DOHH2 (cell line): ENCODE data around the gene SNIP1.
"Not testable (repeated sequence)": the region's sequence is repeated elsewhere in the genome, so short reads cannot be mapped to it uniquely, and the experiment has no call there.

Experiments
- H3F3A ChIP-seq: fragments of 200-600 bp; sonication (generic), shearing (Covaris generic); 2 replicates; pipeline ENCODE4 v1.6.0; 2016; ENCODE audit warnings: antibody characterized with exemption, mild to moderate bottlenecking; ENCODE audit not compliant: control insufficient read depth, insufficient read depth
- H3K27ac ChIP-seq: fragments of 200-600 bp; sonication (generic); 2 replicates; pipeline ENCODE4 v1.5.1; 2014; ENCODE audit warnings: low read depth, mild to moderate bottlenecking, low read length, moderate library complexity
- H3K27me3 ChIP-seq: fragments of 200-600 bp; sonication (generic); 2 replicates; pipeline ENCODE4 v1.6.1; 2014; ENCODE audit warnings: mild to moderate bottlenecking, low read length, mixed read lengths; ENCODE audit not compliant: control insufficient read depth
- H3K36me3 ChIP-seq: fragments of 200-600 bp; sonication (generic); 2 replicates; pipeline ENCODE4 v1.6.1; 2014; ENCODE audit warnings: mild to moderate bottlenecking, low read length, moderate library complexity, mixed read lengths; ENCODE audit not compliant: control insufficient read depth
- H3K4me1 ChIP-seq: fragments of 200-600 bp; sonication (generic); 2 replicates; pipeline ENCODE4 v1.6.1; 2014; ENCODE audit warnings: mild to moderate bottlenecking, low read length, mixed read lengths; ENCODE audit not compliant: control insufficient read depth
- H3K4me2 ChIP-seq: fragments of 200-600 bp; sonication (generic); 2 replicates; pipeline ENCODE4 v1.6.0; 2014; ENCODE audit warnings: mild to moderate bottlenecking, low read length, moderate library complexity
- H3K4me3 ChIP-seq: fragments of 200-600 bp; sonication (generic); 2 replicates; pipeline ENCODE4 v1.5.1; 2014; ENCODE audit warnings: mild to moderate bottlenecking, low read length, mixed read lengths
- H3K79me2 ChIP-seq: fragments of 200-600 bp; sonication (generic); 2 replicates; pipeline ENCODE4 v1.6.1; 2014; ENCODE audit warnings: mild to moderate bottlenecking, low read length, mixed read lengths; ENCODE audit not compliant: control insufficient read depth
- H3K9me2 ChIP-seq: fragments of 200-600 bp; sonication (generic); replicated peaks from 2 replicates; pipeline ENCODE4 v1.6.1; 2014; ENCODE audit warnings: mild to moderate bottlenecking, low read length, mixed read lengths; ENCODE audit not compliant: control insufficient read depth
- H3K9me3 ChIP-seq: fragments of 200-600 bp; sonication (generic); 2 replicates; pipeline ENCODE4 v1.6.1; 2014; ENCODE audit warnings: antibody characterized with exemption, low read length, mixed read lengths; ENCODE audit not compliant: control insufficient read depth, insufficient read depth
- H4K20me1 ChIP-seq: fragments of 200-600 bp; sonication (generic); 2 replicates; pipeline ENCODE4 v1.6.0; 2014; ENCODE audit warnings: low read depth, mild to moderate bottlenecking, antibody characterized with exemption, low read length, moderate library complexity; ENCODE audit not compliant: control insufficient read depth, insufficient read depth
- CTCF ChIP-seq: fragments of 200-600 bp; sonication (generic); IDR thresholded peaks from one replicate; pipeline ENCODE4 v1.5.1; 2014; ENCODE audit warnings: antibody characterized with exemption, mild to moderate bottlenecking, low read depth, low read length; ENCODE audit not compliant: poor library complexity, severe bottlenecking
- EZH2phosphoT487 ChIP-seq: fragments of 200-600 bp; sonication (generic); IDR thresholded peaks from 2 replicates; pipeline ENCODE4 v1.6.1; 2017; ENCODE audit warnings: borderline replicate concordance, mild to moderate bottlenecking, antibody characterized with exemption, low read length, moderate library complexity, mixed read lengths

Gene SNIP1

GRCh38 chr1:37560401-37561132, 6.5 kb upstream of the SNIP1 start:
- no peak for TF ChIP-seq CTCF
- no peak for TF ChIP-seq EZH2phosphoT487
- H3K79me2 ChIP-seq: no peaks in the 10 kb centered on the region
- no peaks in the 10 kb centered on the region for H3K27me3 ChIP-seq
- no peaks in the 10 kb centered on the region for H3K9me3 ChIP-seq
- H3K36me3 ChIP-seq: peaks cover 22% of the 10 kb centered on the region
- H3F3A ChIP-seq: peaks cover 5% of the 10 kb centered on the region
- peaks cover 3% of the 10 kb centered on the region; the same call in 1 of the 2 replicates for H3K4me1 ChIP-seq
- H3K4me2 ChIP-seq: no peak overlapping the region
- H4K20me1 ChIP-seq: no peaks in the 10 kb centered on the region
- no peak overlapping the region for H3K27ac ChIP-seq
- H3K4me3 ChIP-seq: no peak overlapping the region
- H3K9me2 ChIP-seq: no peaks in the 10 kb centered on the region

GRCh38 chr1:37559957-37560379, 5.9 kb upstream of the SNIP1 start:
- not testable (repeated sequence) for H3K27me3 ChIP-seq, H3F3A ChIP-seq, H3K27ac ChIP-seq, H3K4me3 ChIP-seq, H4K20me1 ChIP-seq, H3K79me2 ChIP-seq, H3K4me1 ChIP-seq, H3K4me2 ChIP-seq, H3K9me3 ChIP-seq, H3K9me2 ChIP-seq
- H3K36me3 ChIP-seq: peaks cover 16% of the 10 kb centered on the region

- H3K36me3 ChIP-seq: peaks cover 11% of the 10 kb centered on the region
- no peaks in the 10 kb centered on the region for H4K20me1 ChIP-seq
- H3K4me1 ChIP-seq: peaks cover 7% of the 10 kb centered on the region
- no peaks in the 10 kb centered on the region for H3K27me3 ChIP-seq
- H3K9me2 ChIP-seq: no peaks in the 10 kb centered on the region
- TF ChIP-seq EZH2phosphoT487 (no peak), CTCF (no peak)
- H3K9me3 ChIP-seq: peaks cover 6% of the 10 kb centered on the region; the same call in 1 of the 2 replicates
- peaks cover under 1% of the 10 kb centered on the region for H3K79me2 ChIP-seq
- no peak overlapping the region for H3K27ac ChIP-seq
- peaks cover 5% of the 10 kb centered on the region for H3F3A ChIP-seq
- H3K4me2 ChIP-seq: no peak overlapping the region
- H3K4me3 ChIP-seq: no peak overlapping the region
Observed at GRCh38 chr1:37559080-37559479, 5.0 kb upstream of the SNIP1 start.

GRCh38 chr1:37558411-37558810, 4.3 kb upstream of the SNIP1 start:
- H3K27ac ChIP-seq: no peak overlapping the region
- no peaks in the 10 kb centered on the region for H3K9me2 ChIP-seq
- TF ChIP-seq EZH2phosphoT487: no peak
- no peak for TF ChIP-seq CTCF
- H4K20me1 ChIP-seq: no peaks in the 10 kb centered on the region
- H3K79me2 ChIP-seq: peaks cover 7% of the 10 kb centered on the region
- no peak overlapping the region for H3K4me3 ChIP-seq
- H3K4me1 ChIP-seq: peaks cover 7% of the 10 kb centered on the region
- H3K4me2 ChIP-seq: no peak overlapping the region
- H3K9me3 ChIP-seq: peaks cover 6% of the 10 kb centered on the region; the same call in 1 of the 2 replicates
- H3K36me3 ChIP-seq: peaks cover 15% of the 10 kb centered on the region
- H3K27me3 ChIP-seq: no peaks in the 10 kb centered on the region
- H3F3A ChIP-seq: peaks cover 5% of the 10 kb centered on the region
